OCI-LY3 (cell line): Measurements from ENCODE around the gene NOP14.

Source experiments
- CTCF ChIP-seq: fragments of 200-600, 300-600 bp; sonication (generic); IDR thresholded peaks from 2 replicates; pipeline ENCODE4 v1.5.1; 2014; ENCODE audit warnings: antibody characterized with exemption, low read length, low read depth
- EZH2phosphoT487 ChIP-seq: fragments of 200-600 bp; shearing (Covaris generic); IDR thresholded peaks from 2 replicates; pipeline ENCODE4 v1.6.1; 2018; ENCODE audit warnings: antibody characterized with exemption, mixed run types, low read depth

GRCh38 chr4:2924286-2924685 is 38.9 kb downstream of the NOP14 start:
- TF ChIP-seq CTCF (no peak), EZH2phosphoT487 (no peak)
